Stimulated activated naive CD8-positive, alpha-beta T cell treated with anti-CD3 and anti-CD28 coated beads, Interleukin-15, Interleukin-2, amounts not matched to agents 100 ng/mL and 50 ng/mL, for 24 hours (primary cell): Measurements from ENCODE around the gene SOX6.
"Not testable (repeated sequence)": the region's sequence is repeated elsewhere in the genome, so short reads cannot be mapped to it uniquely, and the experiment has no call there.

Experiments
- H3K27ac Mint-ChIP-seq: one replicate; pipeline ENCODE4 v1.8.0; 2021; ENCODE audit warnings: mild to moderate bottlenecking, mixed read lengths
- H3K27me3 Mint-ChIP-seq: one replicate; pipeline ENCODE4 v1.8.0; 2021; ENCODE audit warnings: mixed read lengths
- H3K36me3 Mint-ChIP-seq: one replicate; pipeline ENCODE4 v1.8.0; 2021; ENCODE audit warnings: low read depth, mixed read lengths
- H3K4me1 Mint-ChIP-seq: one replicate; pipeline ENCODE4 v1.8.0; 2021; ENCODE audit warnings: low read depth, mixed read lengths
- H3K4me3 Mint-ChIP-seq: one replicate; pipeline ENCODE4 v1.8.0; 2021; ENCODE audit warnings: mild to moderate bottlenecking, mixed read lengths
- H3K9me3 Mint-ChIP-seq: one replicate; pipeline ENCODE4 v1.8.0; 2021; ENCODE audit warnings: mixed read lengths

The SOX6 gene

DNA sequence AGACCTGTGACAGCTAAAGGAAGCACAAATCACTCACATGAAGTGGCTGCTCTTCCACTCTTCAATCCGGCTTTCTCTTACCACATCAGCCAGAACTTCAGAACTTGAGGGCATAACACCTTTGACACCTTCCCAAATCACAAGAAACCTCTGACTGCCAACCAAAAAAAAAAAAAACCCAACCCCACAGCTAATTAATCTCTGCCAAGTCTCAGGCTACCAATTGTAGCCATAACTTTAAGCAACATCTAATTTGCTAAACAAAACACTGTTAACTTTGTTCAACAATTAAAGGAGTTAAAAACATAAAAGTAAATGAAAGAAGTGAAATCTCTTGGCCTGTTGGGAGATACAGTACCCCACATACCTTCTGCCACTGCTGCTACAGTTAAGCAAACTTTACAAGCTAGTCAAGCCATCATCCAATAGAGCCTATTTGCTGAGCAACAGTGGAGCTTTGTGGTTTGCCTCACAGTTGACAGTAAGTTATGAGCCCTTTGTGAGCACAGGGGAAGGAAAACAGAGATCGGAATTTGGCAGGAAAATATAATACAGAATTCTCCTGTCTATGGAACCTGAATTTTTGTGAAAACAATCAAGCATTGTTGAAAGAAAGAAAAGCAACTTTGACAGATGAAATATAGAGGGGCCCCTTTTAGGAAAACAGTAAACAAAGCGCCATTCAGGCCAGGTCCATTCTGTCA lies at the start of gene SOX6:
Gene SOX6, minus strand, starts transcription at position 490 of the 704 bp plus-strand sequence. CDS start 15,298 bp downstream, outside the sequence.
- Mint-ChIP-seq H3K36me3 (no peaks in the 10 kb centered on the region), H3K27ac (no peak within 1 kb of the TSS), H3K4me1 (no peaks in the 10 kb centered on the region), H3K4me3 (no peak within 1 kb of the TSS), H3K27me3 (no peaks in the 10 kb centered on the region), H3K9me3 (peaks cover 6% of the 10 kb centered on the region)

DNA sequence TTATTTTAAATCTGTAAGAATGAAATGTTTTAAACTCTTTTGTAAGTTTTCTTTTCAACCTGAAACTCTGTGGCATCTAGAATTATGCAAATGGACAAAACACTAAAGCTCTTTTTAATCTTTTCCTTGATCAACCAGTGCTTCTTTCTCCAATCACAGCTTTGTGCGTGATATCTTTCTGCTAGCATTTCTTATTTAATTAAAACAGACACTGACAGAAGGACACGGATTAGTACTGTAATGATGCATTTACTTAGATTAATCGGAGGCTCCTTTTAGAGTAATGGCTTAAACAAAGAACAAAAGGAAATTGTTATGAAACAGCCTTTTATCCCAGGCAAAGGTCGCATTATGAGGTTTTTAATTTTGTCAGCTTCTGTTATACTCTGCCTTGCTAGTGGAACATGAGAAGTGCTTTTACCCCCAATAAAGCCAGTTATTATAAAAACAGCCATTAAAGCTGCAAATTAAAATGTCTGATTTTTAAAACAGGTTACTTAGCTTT lies 48.5 kb upstream of the SOX6 start:
- no peaks in the 10 kb centered on the region for H3K36me3 Mint-ChIP-seq
- H3K4me3 Mint-ChIP-seq = no peak overlapping the region
- H3K27me3 Mint-ChIP-seq = no peaks in the 10 kb centered on the region
- peaks cover 8% of the 10 kb centered on the region for H3K9me3 Mint-ChIP-seq
- H3K4me1 Mint-ChIP-seq = no peaks in the 10 kb centered on the region
- H3K27ac Mint-ChIP-seq = no peak overlapping the region

DNA sequence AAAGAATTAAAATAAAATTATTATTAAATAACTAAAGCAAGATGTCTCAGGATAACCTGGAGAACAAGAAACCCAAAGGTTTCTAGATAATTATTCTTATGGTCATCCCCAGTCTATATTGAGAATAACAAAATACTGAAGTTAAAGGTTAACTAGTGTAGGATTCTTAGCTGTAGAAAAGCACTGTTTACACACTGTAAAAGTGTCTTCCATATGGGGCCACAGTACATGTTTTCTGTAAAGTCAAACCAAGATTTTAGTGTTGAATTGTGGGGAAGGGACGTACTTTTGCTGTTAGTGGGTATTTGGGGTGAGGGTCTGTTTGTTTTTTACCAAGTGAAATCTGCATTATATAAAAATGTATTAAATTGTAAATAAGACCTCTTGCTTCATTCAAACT lies 47.5 kb upstream of the SOX6 start:
- H3K36me3 Mint-ChIP-seq = no peaks in the 10 kb centered on the region
- no peak overlapping the region for H3K4me3 Mint-ChIP-seq
- H3K9me3 Mint-ChIP-seq = peaks cover 8% of the 10 kb centered on the region
- H3K4me1 Mint-ChIP-seq = no peaks in the 10 kb centered on the region
- H3K27me3 Mint-ChIP-seq = no peaks in the 10 kb centered on the region
- no peak overlapping the region for H3K27ac Mint-ChIP-seq

DNA sequence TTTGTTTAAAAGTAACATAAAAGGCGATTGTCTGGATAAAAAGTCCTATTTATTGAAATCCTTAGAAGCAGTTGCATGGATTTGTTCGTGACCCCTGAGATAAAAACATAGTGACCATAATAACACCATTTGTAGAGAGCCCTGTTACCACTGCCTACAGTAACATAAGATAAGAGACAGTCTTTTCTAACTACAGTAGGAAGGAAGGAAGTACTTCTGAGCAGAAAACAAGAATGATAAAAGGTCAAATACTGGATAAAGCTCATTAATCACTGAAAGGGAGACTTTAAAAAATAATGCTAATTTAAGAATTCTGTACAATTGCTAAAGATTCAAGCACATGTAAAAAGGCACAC lies 47.1 kb upstream of the SOX6 start:
- Mint-ChIP-seq H3K4me1 (no peaks in the 10 kb centered on the region), H3K36me3 (no peaks in the 10 kb centered on the region), H3K27me3 (no peaks in the 10 kb centered on the region), H3K27ac (no peak overlapping the region), H3K4me3 (no peak overlapping the region), H3K9me3 (peaks cover 8% of the 10 kb centered on the region)

DNA sequence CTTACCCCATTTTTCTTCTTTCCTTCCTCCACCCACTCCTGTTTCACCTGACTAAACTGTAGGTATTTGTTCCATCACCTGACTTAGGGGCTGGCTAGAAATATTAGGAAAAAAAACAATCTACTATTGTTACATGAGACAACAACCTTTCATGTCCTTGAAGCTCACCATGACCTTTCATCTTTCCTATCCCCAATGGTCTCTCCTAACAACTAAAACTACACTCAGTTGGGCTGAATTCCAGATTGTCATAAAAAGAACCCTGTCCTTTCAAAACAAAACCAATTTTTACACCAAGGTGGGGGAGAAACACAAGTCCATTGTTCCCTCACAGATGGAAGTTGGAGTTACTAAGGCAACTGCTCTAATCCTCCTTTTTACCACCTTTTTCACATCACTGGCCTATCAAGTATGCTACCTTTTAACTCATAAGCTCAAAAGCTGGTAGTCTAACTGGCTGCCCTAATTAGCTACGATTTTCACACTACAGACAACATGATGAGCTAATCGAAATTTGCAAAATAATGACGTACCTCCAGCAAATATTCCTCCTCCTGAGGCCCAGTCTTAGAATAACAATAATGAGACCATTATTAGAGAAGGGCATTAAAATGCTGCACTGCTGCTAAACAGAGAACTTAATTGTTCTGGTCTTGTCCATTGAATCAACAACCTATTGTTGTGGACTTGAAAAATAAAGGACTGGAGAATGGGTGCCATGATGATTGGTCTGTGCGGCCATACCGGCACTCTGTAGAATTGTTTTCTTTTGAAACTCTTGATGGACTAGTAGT lies 46.5 kb upstream of the SOX6 start:
- Mint-ChIP-seq H3K9me3 (peaks cover 3% of the 10 kb centered on the region), H3K4me3 (no peak overlapping the region), H3K4me1 (no peaks in the 10 kb centered on the region), H3K27ac (no peak overlapping the region), H3K27me3 (no peaks in the 10 kb centered on the region), H3K36me3 (no peaks in the 10 kb centered on the region)

DNA sequence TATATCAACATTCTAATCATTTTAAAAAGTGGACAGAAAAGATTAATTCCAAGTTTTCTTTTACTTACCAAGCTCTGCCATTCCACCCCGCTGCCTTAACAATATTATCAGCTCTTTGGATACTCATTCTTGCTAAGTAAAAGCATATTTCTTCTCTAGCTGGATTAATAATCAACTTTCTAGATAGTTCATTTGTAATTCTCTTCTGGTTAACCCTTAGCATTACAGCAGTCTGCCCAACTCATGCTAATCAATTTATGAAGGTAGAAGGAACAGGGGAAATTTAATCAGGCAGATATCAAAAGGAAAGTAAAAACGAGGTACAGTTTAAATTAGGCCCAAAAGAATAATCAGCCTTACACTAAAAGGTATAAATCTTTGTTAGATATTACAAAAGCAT lies 41.0 kb upstream of the SOX6 start:
- Mint-ChIP-seq H3K4me3 (no peak overlapping the region), H3K27me3 (no peaks in the 10 kb centered on the region), H3K36me3 (no peaks in the 10 kb centered on the region), H3K9me3 (no peaks in the 10 kb centered on the region), H3K27ac (no peak overlapping the region), H3K4me1 (no peaks in the 10 kb centered on the region)

DNA sequence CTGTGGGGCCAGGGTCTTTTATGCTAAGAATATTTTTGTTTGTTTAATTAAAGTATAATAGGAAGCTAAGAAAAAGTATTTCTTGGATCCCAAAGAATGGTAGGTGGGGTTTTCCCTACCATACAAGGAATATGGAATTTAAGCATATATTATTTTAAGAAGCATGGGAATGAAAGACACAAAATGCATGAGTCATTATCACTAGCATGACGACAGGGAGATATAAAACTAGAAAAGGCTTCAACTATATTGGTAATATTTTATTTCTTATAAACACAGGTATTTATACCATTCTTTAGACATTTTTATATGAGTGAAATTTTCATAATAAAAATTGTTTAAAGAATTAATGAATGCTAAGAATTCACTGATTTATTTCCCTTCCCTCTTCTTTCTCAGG lies 39.3 kb upstream of the SOX6 start:
- H3K27ac Mint-ChIP-seq = no peak overlapping the region
- no peak overlapping the region for H3K4me3 Mint-ChIP-seq
- peaks cover 5% of the 10 kb centered on the region for H3K9me3 Mint-ChIP-seq
- H3K36me3 Mint-ChIP-seq = no peaks in the 10 kb centered on the region
- H3K27me3 Mint-ChIP-seq = no peaks in the 10 kb centered on the region
- H3K4me1 Mint-ChIP-seq = no peaks in the 10 kb centered on the region

DNA sequence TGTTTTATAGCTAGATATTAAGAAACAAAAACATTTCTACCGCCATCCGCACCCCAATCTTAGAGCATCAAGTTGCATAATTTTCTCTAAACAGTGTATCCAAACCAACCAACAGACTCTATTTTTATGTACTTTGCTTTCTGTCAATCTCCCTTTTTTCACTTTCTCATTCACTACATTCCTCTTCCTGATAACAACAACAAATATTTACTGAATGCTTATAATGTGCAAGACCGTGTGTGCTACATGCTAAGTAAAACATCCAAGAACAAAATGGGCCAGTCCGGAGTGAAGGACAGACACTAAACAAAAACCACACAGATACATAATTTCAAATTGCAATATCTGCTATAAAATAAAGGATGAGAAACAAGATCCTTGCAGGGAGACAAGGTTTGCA lies 38.6 kb upstream of the SOX6 start:
- H3K27me3 Mint-ChIP-seq = no peaks in the 10 kb centered on the region
- H3K9me3 Mint-ChIP-seq = peaks cover 10% of the 10 kb centered on the region
- H3K4me1 Mint-ChIP-seq = no peaks in the 10 kb centered on the region
- no peak overlapping the region for H3K4me3 Mint-ChIP-seq
- H3K27ac Mint-ChIP-seq = no peak overlapping the region
- no peaks in the 10 kb centered on the region for H3K36me3 Mint-ChIP-seq

DNA sequence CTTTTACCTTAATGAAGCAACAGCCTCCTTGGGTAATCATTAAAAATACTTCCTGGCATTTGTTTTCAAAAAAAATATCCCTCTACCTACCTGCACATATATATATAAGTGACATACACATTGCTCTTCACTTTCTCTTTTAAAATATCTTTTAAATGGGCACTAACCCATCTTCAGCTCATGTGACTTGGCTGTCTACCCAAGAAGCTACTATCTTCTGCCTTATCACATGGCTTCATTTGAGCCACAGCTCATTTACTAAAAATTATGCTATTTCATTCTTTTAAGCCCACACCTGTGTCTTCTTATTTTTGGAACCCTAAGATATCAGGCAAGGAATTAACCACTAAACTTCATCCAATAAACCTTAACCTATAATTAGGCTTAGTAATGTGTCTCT lies 37.0 kb upstream of the SOX6 start:
- no peaks in the 10 kb centered on the region for H3K4me1 Mint-ChIP-seq
- H3K9me3 Mint-ChIP-seq = peaks cover 10% of the 10 kb centered on the region
- H3K27me3 Mint-ChIP-seq = no peaks in the 10 kb centered on the region
- H3K27ac Mint-ChIP-seq = no peak overlapping the region
- H3K4me3 Mint-ChIP-seq = no peak overlapping the region
- no peaks in the 10 kb centered on the region for H3K36me3 Mint-ChIP-seq

DNA sequence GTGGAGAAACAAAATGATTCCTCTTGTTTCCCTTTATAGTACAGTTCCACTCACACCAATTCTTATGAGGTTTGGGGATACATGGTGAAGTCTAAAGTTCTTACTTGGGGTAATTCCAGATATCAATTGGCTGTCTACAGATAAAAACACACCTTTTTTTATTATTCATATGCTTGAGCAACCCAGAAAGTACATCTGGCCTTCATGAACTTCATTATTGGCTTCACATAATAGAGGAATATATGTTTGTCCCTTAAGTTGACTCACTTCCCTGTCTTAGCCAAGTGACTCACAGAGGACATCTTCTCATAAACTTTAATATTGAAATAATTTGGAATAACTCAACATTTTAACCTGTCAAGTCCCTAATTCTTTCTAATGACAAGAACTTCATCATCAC lies 36.3 kb upstream of the SOX6 start:
- Mint-ChIP-seq H3K9me3 (peaks cover 10% of the 10 kb centered on the region), H3K27me3 (no peaks in the 10 kb centered on the region), H3K36me3 (no peaks in the 10 kb centered on the region), H3K27ac (no peak overlapping the region), H3K4me1 (no peaks in the 10 kb centered on the region), H3K4me3 (no peak overlapping the region)

DNA sequence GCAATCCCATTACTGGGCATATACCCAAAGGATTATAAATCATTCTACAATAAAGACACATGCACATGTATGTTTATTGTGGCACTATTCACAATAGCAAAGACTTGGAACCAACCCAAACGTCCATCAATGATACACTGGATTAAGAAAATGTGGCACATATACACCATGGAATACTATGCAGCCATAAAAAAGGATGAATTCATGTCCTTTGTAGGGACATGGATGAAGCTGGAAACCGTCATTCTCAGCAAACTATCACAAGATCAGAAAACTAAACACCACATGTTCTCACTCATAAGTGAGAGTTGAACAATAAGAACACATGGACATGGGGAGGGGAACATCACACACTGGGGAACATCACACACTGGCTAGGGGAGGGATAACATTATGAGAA lies 34.5 kb upstream of the SOX6 start:
- peaks cover 10% of the 10 kb centered on the region for H3K9me3 Mint-ChIP-seq
- H3K27me3 Mint-ChIP-seq, H3K27ac Mint-ChIP-seq, H3K4me3 Mint-ChIP-seq, H3K36me3 Mint-ChIP-seq, H3K4me1 Mint-ChIP-seq: not testable (repeated sequence)

DNA sequence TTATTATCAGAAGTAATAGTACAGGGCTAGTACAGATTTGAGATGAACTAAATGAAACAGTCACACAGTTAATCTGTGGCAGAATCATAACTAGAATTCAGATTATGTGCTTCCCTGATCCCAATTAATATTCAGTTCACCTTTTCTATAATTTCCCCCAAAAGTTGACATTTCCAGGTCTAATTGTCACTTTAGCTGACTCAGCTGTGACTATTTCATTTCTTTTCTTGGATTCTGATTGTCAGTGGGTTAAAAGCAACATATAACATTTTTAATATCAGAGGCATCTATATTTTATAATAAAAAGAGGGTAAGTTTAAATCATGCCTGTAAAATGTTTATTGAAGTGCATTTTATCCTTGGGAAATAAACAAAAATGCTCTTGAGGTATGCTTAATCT lies 28.8 kb upstream of the SOX6 start:
- peaks cover under 1% of the 10 kb centered on the region for H3K9me3 Mint-ChIP-seq
- no peaks in the 10 kb centered on the region for H3K36me3 Mint-ChIP-seq
- H3K4me3 Mint-ChIP-seq = no peak overlapping the region
- H3K27ac Mint-ChIP-seq = no peak overlapping the region
- no peaks in the 10 kb centered on the region for H3K4me1 Mint-ChIP-seq
- H3K27me3 Mint-ChIP-seq = no peaks in the 10 kb centered on the region

DNA sequence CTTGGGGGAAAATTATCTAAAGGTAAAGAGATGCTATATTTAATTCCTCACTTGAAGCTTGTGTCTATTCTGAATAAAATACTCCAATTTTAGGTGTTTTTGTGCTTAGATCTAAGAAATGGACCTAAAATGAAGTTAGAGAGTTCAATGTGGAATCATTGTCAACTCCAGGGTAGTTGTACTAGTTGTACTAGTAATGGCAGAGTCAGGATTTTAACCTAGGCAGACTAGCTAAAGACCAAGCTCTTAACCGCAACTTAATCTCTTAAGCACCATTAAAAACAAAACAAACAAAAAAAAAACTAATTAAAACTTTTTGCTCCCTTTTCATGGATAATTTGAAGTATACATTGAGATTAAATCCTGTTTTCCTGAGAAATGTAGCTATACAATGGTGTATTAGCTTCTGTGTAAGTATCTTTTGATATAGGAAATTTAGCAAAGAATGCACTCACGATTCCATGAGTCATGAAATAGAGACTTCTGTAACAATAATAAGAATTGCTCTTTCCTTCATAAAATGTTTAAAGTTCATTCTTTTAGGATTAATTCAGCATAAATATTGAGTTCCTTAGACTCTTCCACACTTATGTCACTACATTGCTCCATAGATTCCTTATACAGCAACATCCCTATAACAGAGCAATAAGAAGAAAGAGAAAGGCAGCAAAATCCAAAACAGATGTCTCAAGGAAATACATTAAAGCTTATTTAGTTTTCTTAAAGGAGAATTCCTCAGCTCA lies 26.5 kb upstream of the SOX6 start:
- H3K4me3 Mint-ChIP-seq = no peak overlapping the region
- H3K4me1 Mint-ChIP-seq = no peaks in the 10 kb centered on the region
- H3K27me3 Mint-ChIP-seq = no peaks in the 10 kb centered on the region
- H3K9me3 Mint-ChIP-seq = no peaks in the 10 kb centered on the region
- no peaks in the 10 kb centered on the region for H3K36me3 Mint-ChIP-seq
- H3K27ac Mint-ChIP-seq = no peak overlapping the region

DNA sequence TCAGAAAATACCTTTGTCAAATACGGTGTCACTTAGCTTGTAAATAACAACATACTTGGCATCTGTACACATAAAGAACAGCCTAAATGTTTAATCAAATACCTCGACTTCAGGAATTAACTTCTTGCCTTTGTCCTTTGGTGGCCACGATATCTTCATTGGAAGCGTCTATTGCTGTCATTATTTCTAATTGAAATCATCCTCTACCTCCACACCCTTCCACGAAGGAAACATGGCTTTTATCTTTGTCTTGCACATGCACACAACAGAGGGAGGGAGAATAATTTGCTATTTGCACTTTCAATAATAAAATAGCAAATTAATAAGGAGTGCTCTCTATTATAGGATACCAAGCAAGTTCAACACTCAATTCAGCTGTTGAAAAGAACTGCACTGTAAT lies 25.8 kb upstream of the SOX6 start:
- Mint-ChIP-seq H3K4me1 (no peaks in the 10 kb centered on the region), H3K9me3 (no peaks in the 10 kb centered on the region), H3K27ac (no peak overlapping the region), H3K4me3 (no peak overlapping the region), H3K36me3 (no peaks in the 10 kb centered on the region), H3K27me3 (no peaks in the 10 kb centered on the region)

DNA sequence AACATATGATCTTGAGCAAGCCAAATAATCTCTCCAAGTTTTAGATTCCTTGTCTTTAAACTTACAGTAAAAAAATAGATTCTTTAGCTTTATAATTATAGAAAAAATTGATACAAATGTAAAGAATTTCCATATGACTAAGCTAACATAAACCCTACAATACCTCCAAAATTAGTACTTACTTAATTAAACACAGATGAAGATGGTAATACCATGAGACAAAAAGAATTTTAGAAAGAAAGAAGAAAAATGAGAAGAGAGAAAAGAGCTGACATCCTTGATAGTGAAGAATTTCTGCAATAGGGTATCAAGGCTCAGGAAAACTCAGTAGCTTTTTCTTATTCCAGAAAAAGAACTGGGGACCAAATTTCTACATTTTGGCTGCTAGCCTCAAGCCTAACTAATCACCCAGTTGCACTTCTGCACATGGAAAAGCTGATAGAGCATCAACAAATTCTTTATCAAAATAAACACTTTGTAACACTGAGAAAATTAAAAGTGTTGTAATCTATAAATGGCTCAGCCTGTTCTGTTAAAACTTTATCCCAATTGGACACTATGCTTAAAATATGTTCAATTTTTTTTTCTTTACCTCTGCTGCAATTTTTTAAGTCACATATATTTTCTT lies 24.7 kb upstream of the SOX6 start:
- Mint-ChIP-seq H3K27ac (no peak overlapping the region), H3K4me3 (no peak overlapping the region), H3K9me3 (no peaks in the 10 kb centered on the region), H3K36me3 (no peaks in the 10 kb centered on the region), H3K27me3 (no peaks in the 10 kb centered on the region), H3K4me1 (no peaks in the 10 kb centered on the region)
